Urothelium cell line (cell line): ENCODE data around the gene LPP.

Source experiments
- DNase-seq: peaks from one replicate; pipeline ENCODE4 v3.0.0; 2011; ENCODE audit warnings: low spot score, mixed read lengths
- FAIRE-seq: peaks from 2 replicates; lab custom pipeline; 2011; peaks lifted over from hg19 to GRCh38; lab: Jason Lieb, UNC

Gene LPP

GRCh38 chr3:188389711-188390342 is 235.9 kb downstream of the LPP start:
- FAIRE-seq (no peak), DNase-seq (no peak)

- no peak for DNase-seq
- FAIRE-seq: no peak
Observed at GRCh38 chr3:188390343-188390718, 236.4 kb downstream of the LPP start.

GRCh38 chr3:188390775-188391443 is 237.0 kb downstream of the LPP start:
- no peak for FAIRE-seq

GRCh38 chr3:188391592-188391991 is 237.6 kb downstream of the LPP start:
- DNase-seq (no peak), FAIRE-seq (no peak)

More at GRCh38 chr3:188390775-188391443, 237.0 kb downstream of the LPP start:
- DNase-seq: no peak

- no peak for DNase-seq
Observed at GRCh38 chr3:188392076-188392475, 238.1 kb downstream of the LPP start.

GRCh38 chr3:188394623-188395022 is 240.7 kb downstream of the LPP start:
- no peak for FAIRE-seq
- DNase-seq: no peak

More at GRCh38 chr3:188392076-188392475, 238.1 kb downstream of the LPP start:
- no peak for FAIRE-seq

GRCh38 chr3:188396251-188396650 is 242.3 kb downstream of the LPP start:
- FAIRE-seq: no peak

GRCh38 chr3:188396900-188397299 is 242.9 kb downstream of the LPP start:
- DNase-seq: no peak
- no peak for FAIRE-seq

More at GRCh38 chr3:188396251-188396650, 242.3 kb downstream of the LPP start:
- DNase-seq: no peak

- FAIRE-seq (no peak), DNase-seq (no peak)
Observed at GRCh38 chr3:188397766-188398705, 244.1 kb downstream of the LPP start.

GRCh38 chr3:188400494-188401243 is 246.7 kb downstream of the LPP start:
- DNase-seq: no peak

GRCh38 chr3:188401244-188401993 is 247.5 kb downstream of the LPP start:
- FAIRE-seq: no peak
- no peak for DNase-seq

More at GRCh38 chr3:188400494-188401243, 246.7 kb downstream of the LPP start:
- no peak for FAIRE-seq

GRCh38 chr3:188402229-188402628 is 248.3 kb downstream of the LPP start:
- DNase-seq (no peak), FAIRE-seq (no peak)

GRCh38 chr3:188403404-188403803 is 249.4 kb downstream of the LPP start:
- DNase-seq (no peak), FAIRE-seq (no peak)

- DNase-seq: no peak
- FAIRE-seq: no peak
Observed at GRCh38 chr3:188404124-188404523, 250.2 kb downstream of the LPP start.

GRCh38 chr3:188404701-188405100 is 250.7 kb downstream of the LPP start:
- FAIRE-seq (no peak), DNase-seq (no peak)

- no peak for DNase-seq
- FAIRE-seq: no peak
Observed at GRCh38 chr3:188407158-188407880, 253.4 kb downstream of the LPP start.

GRCh38 chr3:188408831-188409230 is 254.9 kb downstream of the LPP start:
- FAIRE-seq: no peak

GRCh38 chr3:188411750-188412149 is 257.8 kb downstream of the LPP start:
- no peak for DNase-seq
- no peak for FAIRE-seq

More at GRCh38 chr3:188408831-188409230, 254.9 kb downstream of the LPP start:
- DNase-seq: no peak

GRCh38 chr3:188415196-188415595 is 261.2 kb downstream of the LPP start:
- no peak for FAIRE-seq

More at GRCh38 chr3:188415196-188415595, 261.2 kb downstream of the LPP start:
- no peak for DNase-seq
